Endometrium (tissue), 2 donors: ENCODE data around the gene STRN4.

Experiments used
- FAIRE-seq: peaks from 2 replicates; lab custom pipeline; 2012; peaks lifted over from hg19 to GRCh38; lab: Jason Lieb, UNC
- donor health status: control.
- donor health status: control.

Gene STRN4

GRCh38 chr19:46744005-46744691, 2.1 kb downstream of the STRN4 start:
- FAIRE-seq = no peak

- FAIRE-seq = no peak
These were observed 3.2 kb downstream of the STRN4 start for GRCh38 chr19:46742926-46743480.

- FAIRE-seq = no peak
These were observed 4.8 kb downstream of the STRN4 start for GRCh38 chr19:46741447-46741846.

- FAIRE-seq = no peak
These were observed 6.9 kb downstream of the STRN4 start for GRCh38 chr19:46739290-46739771.

GRCh38 chr19:46737761-46738171, 8.5 kb downstream of the STRN4 start:
- FAIRE-seq = no peak

- FAIRE-seq = no peak
These were observed 9.0 kb downstream of the STRN4 start for GRCh38 chr19:46737298-46737654.

- FAIRE-seq = no peak
These were observed 9.5 kb downstream of the STRN4 start for GRCh38 chr19:46736531-46737297.

- FAIRE-seq = no peak
These were observed 12.5 kb downstream of the STRN4 start for GRCh38 chr19:46733690-46734292.

- FAIRE-seq = no peak
These were observed 13.1 kb downstream of the STRN4 start for GRCh38 chr19:46732966-46733689.

- FAIRE-seq = no peak
These were observed 13.9 kb downstream of the STRN4 start for GRCh38 chr19:46732172-46732938.

GRCh38 chr19:46731584-46731983, 14.7 kb downstream of the STRN4 start:
- no peak for FAIRE-seq

GRCh38 chr19:46731007-46731501, 15.2 kb downstream of the STRN4 start:
- no peak for FAIRE-seq

GRCh38 chr19:46730595-46730994, 15.7 kb downstream of the STRN4 start:
- no peak for FAIRE-seq

GRCh38 chr19:46730187-46730586, 16.1 kb downstream of the STRN4 start:
- FAIRE-seq = no peak

GRCh38 chr19:46729696-46730095, 16.6 kb downstream of the STRN4 start:
- FAIRE-seq = no peak

GRCh38 chr19:46728693-46729339, 17.4 kb downstream of the STRN4 start:
- no peak for FAIRE-seq

- no peak for FAIRE-seq
These were observed 18.0 kb downstream of the STRN4 start for GRCh38 chr19:46728208-46728607.

GRCh38 chr19:46727757-46728156, 18.5 kb downstream of the STRN4 start:
- FAIRE-seq = no peak

- no peak for FAIRE-seq
These were observed 19.2 kb downstream of the STRN4 start for GRCh38 chr19:46726971-46727501.

GRCh38 chr19:46726551-46726950, 19.7 kb downstream of the STRN4 start:
- FAIRE-seq = no peak
